Measurements from ENCODE around the gene IGSF3. TPM values are rescaled to one million over a fixed set of nuclear protein-coding genes. Genes with fewer than 3 reads are reported as not detected.
"Not testable (repeated sequence)": the region's sequence is repeated elsewhere in the genome, so short reads cannot be mapped to it uniquely, and the experiment has no call there.

Gene IGSF3
- polyA plus RNA-seq, 3 donors: 0.07 to 0.12 TPM; not detected in 1

DNA sequence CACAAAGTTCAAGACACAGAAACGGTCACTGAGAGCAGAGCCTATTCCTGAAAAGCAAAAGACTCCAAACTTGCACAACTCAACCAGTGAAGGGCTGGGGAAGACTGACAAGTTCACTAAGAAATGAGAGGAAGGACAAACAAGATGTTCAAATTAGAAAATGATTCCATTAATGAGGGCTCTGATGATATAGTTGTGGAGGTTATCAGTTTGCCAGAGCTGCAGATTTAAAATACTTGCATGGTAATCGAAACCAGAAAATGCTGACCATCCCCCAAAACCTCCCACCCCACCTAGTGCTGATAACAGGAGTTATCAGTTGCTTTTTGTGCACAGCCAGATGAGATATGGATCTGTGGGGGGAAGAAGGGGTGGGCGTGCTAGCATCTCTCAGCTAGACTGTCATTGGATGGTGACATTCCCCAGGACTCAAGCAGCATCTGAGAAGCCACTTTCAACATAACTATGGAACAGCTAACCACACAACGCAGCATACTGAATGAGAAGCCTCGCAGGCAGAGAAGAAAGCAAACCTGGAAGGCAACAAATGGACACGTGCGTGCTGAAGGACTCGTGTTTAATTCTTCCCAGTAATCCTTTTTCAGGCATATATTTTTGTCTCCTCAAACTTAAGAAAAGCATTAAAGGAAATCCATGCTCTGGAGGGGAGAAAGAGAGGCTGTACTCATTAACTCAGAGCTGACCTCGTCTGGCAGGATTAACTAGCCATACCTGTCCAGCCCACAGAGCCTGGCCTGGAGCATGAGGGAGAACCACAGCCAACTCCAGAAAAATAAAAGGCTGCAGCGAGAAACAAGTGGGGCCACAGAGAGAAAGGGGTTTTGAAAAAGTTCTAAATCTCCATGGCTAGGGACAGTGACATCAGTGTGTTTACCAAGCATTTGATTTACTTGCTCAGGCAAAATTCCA, 35.3 kb downstream of the IGSF3 start:
- H3K27me3 Mint-ChIP-seq (ENCODE audit: low read depth in 3 of 3); H3K4me1 ChIP-seq (ENCODE audit: control insufficient read depth in 1 of 2, insufficient read depth in 2 of 2, low read length in 2 of 2); H3K79me2 ChIP-seq (ENCODE audit: insufficient read depth, low read length); H3K27ac Mint-ChIP-seq; H3K27ac ChIP-seq (ENCODE audit: low read depth in 1 of 2, low read length in 2 of 2); H3K4me2 ChIP-seq (replicated peaks; ENCODE audit: extremely low read depth, low read length, poor library complexity, severe bottlenecking); H3K4me3 ChIP-seq (replicated peaks in 1 of 3; ENCODE audit: low read depth in 2 of 3, low read length in 3 of 3); H3K9ac ChIP-seq (ENCODE audit: insufficient read depth, low read length, poor library complexity, severe bottlenecking); H3K9me3 Mint-ChIP-seq; H3K9me3 ChIP-seq (replicated peaks in 1 of 2; ENCODE audit: control insufficient read depth in 1 of 2, insufficient read depth in 1 of 2, low read length in 2 of 2); H3K27me3 ChIP-seq (ENCODE audit: control insufficient read depth in 2 of 2, insufficient read depth in 2 of 2, low read length in 2 of 2); H3K36me3 ChIP-seq (replicated peaks in 1 of 2; ENCODE audit: control insufficient read depth in 1 of 2, insufficient read depth in 2 of 2, low read length in 2 of 2); H4K20me1 ChIP-seq (ENCODE audit: insufficient read depth, low read length); H3K4me3 Mint-ChIP-seq; DNase-seq; H3K36me3 Mint-ChIP-seq; H2AFZ ChIP-seq (ENCODE audit: insufficient read depth, low read depth, low read length, poor library complexity, severe bottlenecking); intact Hi-C loops (cut with micrococcal nuclease): not testable (repeated sequence)
- WGBS (ENCODE audit: insufficient coverage): 92% methylated on average over 2 of the region's 10 CpGs
- H3K4me1 Mint-ChIP-seq: peaks cover 11% of the 10 kb centered on the region

GRCh38 chr1:116631554-116631953, 36.0 kb downstream of the IGSF3 start:
- H3K9ac ChIP-seq (ENCODE audit: insufficient read depth, low read length, poor library complexity, severe bottlenecking); H3K27ac Mint-ChIP-seq; H2AFZ ChIP-seq (ENCODE audit: insufficient read depth, low read depth, low read length, poor library complexity, severe bottlenecking); H3K36me3 ChIP-seq (replicated peaks in 1 of 2; ENCODE audit: control insufficient read depth in 1 of 2, insufficient read depth in 2 of 2, low read length in 2 of 2); H3K79me2 ChIP-seq (ENCODE audit: insufficient read depth, low read length); H3K27me3 Mint-ChIP-seq (ENCODE audit: low read depth in 3 of 3); H3K4me2 ChIP-seq (replicated peaks; ENCODE audit: extremely low read depth, low read length, poor library complexity, severe bottlenecking); DNase-seq; H3K9me3 Mint-ChIP-seq; H3K4me3 ChIP-seq (replicated peaks in 1 of 3; ENCODE audit: low read depth in 2 of 3, low read length in 3 of 3); H3K27me3 ChIP-seq (ENCODE audit: control insufficient read depth in 2 of 2, insufficient read depth in 2 of 2, low read length in 2 of 2); H3K27ac ChIP-seq (ENCODE audit: low read depth in 1 of 2, low read length in 2 of 2); intact Hi-C loops (cut with micrococcal nuclease); H3K4me3 Mint-ChIP-seq; H4K20me1 ChIP-seq (ENCODE audit: insufficient read depth, low read length); H3K4me1 ChIP-seq (ENCODE audit: control insufficient read depth in 1 of 2, insufficient read depth in 2 of 2, low read length in 2 of 2); H3K9me3 ChIP-seq (replicated peaks in 1 of 2; ENCODE audit: control insufficient read depth in 1 of 2, insufficient read depth in 1 of 2, low read length in 2 of 2); H3K36me3 Mint-ChIP-seq: not testable (repeated sequence)
- 86% methylated on average over 2 of the region's 2 CpGs for WGBS (ENCODE audit: insufficient coverage)
- peaks cover 11% of the 10 kb centered on the region for H3K4me1 Mint-ChIP-seq

GRCh38 chr1:116630057-116630456, 37.5 kb downstream of the IGSF3 start:
- intact Hi-C loops (cut with micrococcal nuclease); H3K36me3 Mint-ChIP-seq; H2AFZ ChIP-seq (ENCODE audit: insufficient read depth, low read depth, low read length, poor library complexity, severe bottlenecking); H3K9ac ChIP-seq (ENCODE audit: insufficient read depth, low read length, poor library complexity, severe bottlenecking); H3K4me2 ChIP-seq (replicated peaks; ENCODE audit: extremely low read depth, low read length, poor library complexity, severe bottlenecking); H3K27ac ChIP-seq (ENCODE audit: low read depth in 1 of 2, low read length in 2 of 2); DNase-seq; H3K27me3 Mint-ChIP-seq (ENCODE audit: low read depth in 3 of 3); H3K79me2 ChIP-seq (ENCODE audit: insufficient read depth, low read length); H3K4me3 Mint-ChIP-seq; H3K27me3 ChIP-seq (ENCODE audit: control insufficient read depth in 2 of 2, insufficient read depth in 2 of 2, low read length in 2 of 2); H3K36me3 ChIP-seq (replicated peaks in 1 of 2; ENCODE audit: control insufficient read depth in 1 of 2, insufficient read depth in 2 of 2, low read length in 2 of 2); H3K4me1 ChIP-seq (ENCODE audit: control insufficient read depth in 1 of 2, insufficient read depth in 2 of 2, low read length in 2 of 2); H3K27ac Mint-ChIP-seq; H3K9me3 ChIP-seq (replicated peaks in 1 of 2; ENCODE audit: control insufficient read depth in 1 of 2, insufficient read depth in 1 of 2, low read length in 2 of 2); H3K4me1 Mint-ChIP-seq; H3K9me3 Mint-ChIP-seq; H4K20me1 ChIP-seq (ENCODE audit: insufficient read depth, low read length); H3K4me3 ChIP-seq (replicated peaks in 1 of 3; ENCODE audit: low read depth in 2 of 3, low read length in 3 of 3): not testable (repeated sequence)
- TF ChIP-seq, protein P1, sequence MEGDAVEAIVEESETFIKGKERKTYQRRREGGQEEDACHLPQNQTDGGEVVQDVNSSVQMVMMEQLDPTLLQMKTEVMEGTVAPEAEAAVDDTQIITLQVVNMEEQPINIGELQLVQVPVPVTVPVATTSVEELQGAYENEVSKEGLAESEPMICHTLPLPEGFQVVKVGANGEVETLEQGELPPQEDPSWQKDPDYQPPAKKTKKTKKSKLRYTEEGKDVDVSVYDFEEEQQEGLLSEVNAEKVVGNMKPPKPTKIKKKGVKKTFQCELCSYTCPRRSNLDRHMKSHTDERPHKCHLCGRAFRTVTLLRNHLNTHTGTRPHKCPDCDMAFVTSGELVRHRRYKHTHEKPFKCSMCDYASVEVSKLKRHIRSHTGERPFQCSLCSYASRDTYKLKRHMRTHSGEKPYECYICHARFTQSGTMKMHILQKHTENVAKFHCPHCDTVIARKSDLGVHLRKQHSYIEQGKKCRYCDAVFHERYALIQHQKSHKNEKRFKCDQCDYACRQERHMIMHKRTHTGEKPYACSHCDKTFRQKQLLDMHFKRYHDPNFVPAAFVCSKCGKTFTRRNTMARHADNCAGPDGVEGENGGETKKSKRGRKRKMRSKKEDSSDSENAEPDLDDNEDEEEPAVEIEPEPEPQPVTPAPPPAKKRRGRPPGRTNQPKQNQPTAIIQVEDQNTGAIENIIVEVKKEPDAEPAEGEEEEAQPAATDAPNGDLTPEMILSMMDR (IDR thresholded peaks at IDR 0.05): peak; percentile 23
- WGBS (ENCODE audit: insufficient coverage): 80% methylated on average over 1 of the region's 2 CpGs

DNA sequence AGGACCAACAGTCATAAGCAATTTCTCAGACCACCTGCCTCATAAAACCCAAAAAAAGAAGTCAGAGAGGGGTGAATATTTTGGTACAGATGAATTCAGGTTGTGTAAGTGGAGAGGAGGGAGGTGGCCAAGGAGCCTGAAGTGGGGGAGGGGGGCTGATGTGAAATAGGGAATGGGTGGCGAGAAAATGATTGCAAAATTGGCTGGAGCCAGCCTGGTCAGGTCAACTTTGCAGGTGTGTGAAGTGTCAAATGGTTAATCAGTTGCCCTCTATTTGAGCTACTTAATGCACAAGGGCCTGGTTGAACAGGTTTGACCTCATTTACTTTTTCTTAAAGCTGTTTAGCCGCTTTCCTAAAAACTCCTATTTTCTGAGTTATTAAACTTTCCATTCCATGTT, 38.1 kb downstream of the IGSF3 start:
- H3K9me3 Mint-ChIP-seq; H3K4me3 Mint-ChIP-seq; H3K36me3 ChIP-seq (replicated peaks in 1 of 2; ENCODE audit: control insufficient read depth in 1 of 2, insufficient read depth in 2 of 2, low read length in 2 of 2); H3K4me2 ChIP-seq (replicated peaks; ENCODE audit: extremely low read depth, low read length, poor library complexity, severe bottlenecking); H3K9ac ChIP-seq (ENCODE audit: insufficient read depth, low read length, poor library complexity, severe bottlenecking); H4K20me1 ChIP-seq (ENCODE audit: insufficient read depth, low read length); H3K9me3 ChIP-seq (replicated peaks in 1 of 2; ENCODE audit: control insufficient read depth in 1 of 2, insufficient read depth in 1 of 2, low read length in 2 of 2); H3K36me3 Mint-ChIP-seq; H3K79me2 ChIP-seq (ENCODE audit: insufficient read depth, low read length); H3K27ac Mint-ChIP-seq; H3K4me3 ChIP-seq (replicated peaks in 1 of 3; ENCODE audit: low read depth in 2 of 3, low read length in 3 of 3); DNase-seq; H3K27me3 Mint-ChIP-seq (ENCODE audit: low read depth in 3 of 3); intact Hi-C loops (cut with micrococcal nuclease); H3K4me1 Mint-ChIP-seq; H2AFZ ChIP-seq (ENCODE audit: insufficient read depth, low read depth, low read length, poor library complexity, severe bottlenecking); H3K27me3 ChIP-seq (ENCODE audit: control insufficient read depth in 2 of 2, insufficient read depth in 2 of 2, low read length in 2 of 2); H3K27ac ChIP-seq (ENCODE audit: low read depth in 1 of 2, low read length in 2 of 2); H3K4me1 ChIP-seq (ENCODE audit: control insufficient read depth in 1 of 2, insufficient read depth in 2 of 2, low read length in 2 of 2): not testable (repeated sequence)
- 100% methylated on average over 1 of the region's 2 CpGs for WGBS (ENCODE audit: insufficient coverage)
